A673 (cell line): Measurements from ENCODE around the gene PRR14L. TPM values are rescaled to one million over a fixed set of nuclear protein-coding genes. Genes with fewer than 3 reads are reported as not detected.

Experiments
- BruUV-seq: library from RNA; stranded (reverse); fragments of 400-500 nt; replicated peaks from 2 replicates; lab custom pipeline; 2021; lab: Mats Ljungman, UMichigan
- CTCF ChIA-PET: fragments of 300-600 bp; sonication (Branson Sonifier 250); formaldehyde crosslinking; loops from one replicate; lab custom pipeline; 2022; ENCODE audit warnings: antibody characterized with exemption; lab: Charles Lee
- POLR2A ChIA-PET: fragments of 300-600 bp; sonication (Branson Sonifier 250); formaldehyde crosslinking; loops from one replicate; lab custom pipeline; 2022; ENCODE audit warnings: antibody characterized with exemption; ENCODE audit not compliant: low non-redundant PET; lab: Charles Lee
- DNase-seq: peaks from one replicate; pipeline ENCODE4 v3.0.0-alpha.2; 2015; ENCODE audit warnings: low spot score
- H3K27ac ChIP-seq: fragments of 200-600 bp; sonication (generic); 2 replicates; pipeline ENCODE4 v1.5.1; 2016; ENCODE audit warnings: mixed run types, low read depth, mild to moderate bottlenecking, mixed read lengths, antibody characterized with exemption, low read length; ENCODE audit not compliant: poor library complexity, severe bottlenecking
- H3K27me3 ChIP-seq: fragments of 200-600 bp; sonication (generic); replicated peaks from 2 replicates; pipeline ENCODE4 v1.6.1; 2017; ENCODE audit warnings: mixed run types, low read depth, mild to moderate bottlenecking, mixed read lengths, antibody characterized with exemption, low read length; ENCODE audit not compliant: insufficient read depth, poor library complexity
- H3K36me3 ChIP-seq: fragments of 200-600 bp; sonication (generic); 2 replicates; pipeline ENCODE4 v1.6.1; 2016; ENCODE audit warnings: mixed run types, mild to moderate bottlenecking, mixed read lengths, antibody characterized with exemption, low read length; ENCODE audit not compliant: insufficient read depth, poor library complexity, severe bottlenecking
- H3K4me1 ChIP-seq: fragments of 200-600 bp; sonication (generic); 2 replicates; pipeline ENCODE4 v1.6.1; 2017; ENCODE audit warnings: mixed run types, mild to moderate bottlenecking, mixed read lengths, antibody characterized with exemption, low read length; ENCODE audit not compliant: insufficient read depth, poor library complexity, severe bottlenecking
- H3K4me3 ChIP-seq: fragments of 200-600 bp; sonication (generic); 2 replicates; pipeline ENCODE4 v1.5.1; 2016; ENCODE audit warnings: low read depth, mixed run types, mild to moderate bottlenecking, mixed read lengths, low read length; ENCODE audit not compliant: poor library complexity, severe bottlenecking
- H3K9me3 ChIP-seq: fragments of 200-600 bp; sonication (generic); 2 replicates; pipeline ENCODE4 v1.6.1; 2016; ENCODE audit warnings: mixed run types, low read depth, mild to moderate bottlenecking, mixed read lengths, antibody characterized with exemption, low read length; ENCODE audit not compliant: poor library complexity, severe bottlenecking
- CTCF ChIP-seq: fragments of 300-800, 200-600 bp; sonication (generic); conservative IDR thresholded peaks from 2 replicates; pipeline ENCODE4 v1.5.1; 2017; ENCODE audit warnings: low read depth, mild to moderate bottlenecking, antibody characterized with exemption, low read length, moderate library complexity, mixed read lengths
- EZH2 ChIP-seq: fragments of 200-600 bp; sonication (generic); IDR thresholded peaks from 2 replicates; pipeline ENCODE4 v1.6.1; 2017; ENCODE audit warnings: borderline replicate concordance, low read depth, mild to moderate bottlenecking, mixed read lengths, antibody characterized with exemption, low read length; ENCODE audit not compliant: poor library complexity, severe bottlenecking
- intact Hi-C: fragments of 100-400 bp; cut with micrococcal nuclease; formaldehyde crosslinking; loops from one replicate; pipeline ENCODE4 v1.10.0; 2022; ENCODE audit not compliant: unreplicated experiment
- total RNA-seq: library from RNA; stranded (reverse); gene quantifications from 2 replicates; pipeline ENCODE4 v1.2.3, GENCODE V29; 2021

PRR14L gene
- total RNA-seq, 1 experiment from 2014 or later = 65.4 TPM

GRCh38 chr22:31752096-31752847 is 2.3 kb upstream of the PRR14L start:
- DNase-seq = no peak
- H3K36me3 ChIP-seq = no peaks in the 10 kb centered on the region
- BruUV-seq = no TSS peak
- intact Hi-C loops = loop anchor here (10.0 kb wide), 1 partner anchor 193 kb away; the partner anchor contains the start of gene YWHAH
- POLR2A ChIA-PET = no interaction called here
- H3K27ac ChIP-seq = peak overlapping the region; percentile 84
- H3K4me1 ChIP-seq = peaks cover 21% of the 10 kb centered on the region
- H3K27me3 ChIP-seq = no peaks in the 10 kb centered on the region
- no peaks in the 10 kb centered on the region for H3K9me3 ChIP-seq
- no peak overlapping the region for H3K4me3 ChIP-seq
- no peak for TF ChIP-seq CTCF
- no peak for TF ChIP-seq EZH2
- CTCF ChIA-PET = interaction anchor here (0.8 kb wide), 1 partner anchor 87 kb away, joined by 4 read pairs; no protein-coding TSS in a partner anchor

- Histone ChIP-seq H3K27ac (peak overlapping the region; percentile 84), H3K4me1 (peaks cover 21% of the 10 kb centered on the region), H3K4me3 (peak overlapping the region; percentile 76), H3K9me3 (no peaks in the 10 kb centered on the region), H3K27me3 (no peaks in the 10 kb centered on the region), H3K36me3 (peaks cover 6% of the 10 kb centered on the region)
- intact Hi-C loops = loop anchor here (10.0 kb wide), 1 partner anchor 194 kb away; the partner anchor contains the start of gene YWHAH
- ChIA-PET POLR2A (interaction anchor here (0.9 kb wide), 1 partner anchor 220 kb away, joined by 4 read pairs; no protein-coding TSS in a partner anchor), CTCF (interaction anchor here (1.2 kb wide), 1 partner anchor 220 kb away, joined by 3 read pairs; no protein-coding TSS in a partner anchor)
- TF ChIP-seq CTCF (no peak), EZH2 (no peak)
- TSS peak; percentile 12 for BruUV-seq
- no peak for DNase-seq
Measured at GRCh38 chr22:31750365-31751284, 693 bp upstream of the PRR14L start.

GRCh38 chr22:31748490-31748889 is 1.4 kb downstream of the PRR14L start:
- Histone ChIP-seq H3K27ac (peak overlapping the region; percentile 84), H3K36me3 (peaks cover 6% of the 10 kb centered on the region), H3K27me3 (no peaks in the 10 kb centered on the region), H3K4me1 (peaks cover 18% of the 10 kb centered on the region), H3K9me3 (no peaks in the 10 kb centered on the region), H3K4me3 (peak overlapping the region; percentile 76)
- no peak for DNase-seq
- no TSS peak for BruUV-seq
- CTCF ChIA-PET = no interaction called here
- TF ChIP-seq EZH2 (no peak), CTCF (no peak)
- POLR2A ChIA-PET = no interaction called here
- intact Hi-C loops = no loop called here
